Stomach (tissue), 9 donors: ENCODE results near the gene SLC39A3. TPM values are rescaled to one million over a fixed set of nuclear protein-coding genes. Genes with fewer than 3 reads are reported as not detected.

Source experiments
- DNase-seq, 2 donors: peaks; one replicate each; pipeline versions ENCODE4 v3.0.0 to v3.0.0-alpha.2; 2013 to 2019
- H3K27ac ChIP-seq, 5 donors: fragments of 200-600 bp in 4 of 5; sonication (generic) in 4 of 5; one replicate each; pipeline ENCODE4 v1.5.1; 2013 to 2019; ENCODE audit warnings: mild to moderate bottlenecking in 1 of 5, moderate library complexity in 1 of 5
- H3K27me3 ChIP-seq, 3 donors: fragments of 200-600 bp; sonication (generic); one replicate each; pipeline ENCODE4 v1.5.1; 2017 to 2019; ENCODE audit warnings: mixed run types in 1 of 3
- H3K36me3 ChIP-seq, 4 donors: fragments of 200-600 bp; sonication (generic); 1 replicate in 3 of 4; 2 replicates in 1 of 4; pipeline ENCODE4 v1.5.1; 2016 to 2019
- H3K4me1 ChIP-seq, 4 donors: fragments of 200-600 bp; sonication (generic); one replicate each; pipeline ENCODE4 v1.5.1; 2016 to 2019
- H3K4me3 ChIP-seq, 4 donors: fragments of 200-600 bp; sonication (generic) in 3 of 4; one replicate each; pipeline ENCODE4 v1.5.1; 2016 to 2019; ENCODE audit warnings: mild to moderate bottlenecking in 1 of 4
- H3K9me3 ChIP-seq, 4 donors: fragments of 200-600 bp; sonication (generic); one replicate each; pipeline ENCODE4 v1.5.1; 2016 to 2019
- EP300 ChIP-seq: sonication (generic); formaldehyde crosslinking; IDR thresholded peaks from one replicate; pipeline ENCODE4 v1.6.1; 2017; ENCODE audit warnings: antibody characterized with exemption
- POLR2A ChIP-seq, 4 donors: fragments of 450-650 bp; IDR thresholded peaks; one replicate each; pipeline ENCODE4 v1.6.1; 2016; ENCODE audit warnings: antibody characterized with exemption in 4 of 4, control low read depth in 2 of 4, mild to moderate bottlenecking in 1 of 4, moderate library complexity in 1 of 4
- POLR2AphosphoS5 ChIP-seq, 3 donors: sonication (generic); formaldehyde crosslinking; IDR thresholded peaks; one replicate each; pipeline ENCODE4 v1.6.1; 2016; ENCODE audit warnings: antibody characterized with exemption in 3 of 3
- WGBS, 5 donors: extraction: QIAGEN DNeasy Blood & Tissue Kit in 3 of 5; methylation state at CpG; one replicate each; pipeline versions ENCODE4 v1.1.5 to v1.1.7; 2013 to 2018; 5-methylcytosine and 5-hydroxymethylcytosine counted together
- intact Hi-C: fragments of 100-400 bp; cut with DNase I; formaldehyde crosslinking; loops from one replicate; pipeline ENCODE4 v1.15.1; 2023; ENCODE audit warnings: low total_unique reads
- polyA plus RNA-seq, 3 donors: library from polyadenylated mRNA; stranded (reverse); fragments of 200-250 nt; gene quantifications; one replicate each; pipeline ENCODE4 v1.2.3, GENCODE V29; 2013
- total RNA-seq, 5 donors: library from RNA; depleted of rRNA; stranded (reverse); fragments of >200 nt; gene quantifications; one replicate each; pipeline versions ENCODE4 v1.1.0 to v1.2.3, GENCODE V29; 2014 to 2016
- TF ChIP-seq, protein P1 (sequence below), 7 experiments: fragments of 450-650 bp in 4 of 7; fragments of 200-600 bp in 3 of 7; sonication (generic) in 3 of 7; IDR thresholded peaks; one replicate each; pipeline ENCODE4 v1.5.1; 2016 to 2019; ENCODE audit warnings: antibody characterized with exemption in 7 of 7, control low read depth in 2 of 7, mild to moderate bottlenecking in 1 of 7
- donor health status: healthy with polysubstance abuse.
- donor health status: Bipolar disorder and iron deficiency.
- donor health status: healthy.

The SLC39A3 gene
- total and polyA plus RNA-seq, 8 donors = 3.6 to 33.6 (median 14.9) TPM; not detected in 1

- Histone ChIP-seq H3K4me3 (peak overlapping the region; percentile 52 to 56 (median 53)), H3K27ac (peak overlapping the region in 2 of 5 donors; percentile 2 to 71), H3K36me3 (no peaks in the 10 kb centered on the region), H3K4me1 (peaks cover 25 to 43% (median 39%) of the 10 kb centered on the region in 4 donors), H3K27me3 (peaks cover 5 to 59% (median 34%) of the 10 kb centered on the region in 3 donors), H3K9me3 (peaks cover 4 to 10% (median 9%) of the 10 kb centered on the region in 4 donors)
- 5 to 38% (median 7%) methylated on average over 9 to 37 of the region's 37 CpGs for WGBS, 5 donors
- TF ChIP-seq POLR2A (IDR thresholded peaks at IDR 0.05) = no peak
- no peak for TF ChIP-seq POLR2AphosphoS5 (IDR thresholded peaks at IDR 0.05)
- TF ChIP-seq, protein P1, sequence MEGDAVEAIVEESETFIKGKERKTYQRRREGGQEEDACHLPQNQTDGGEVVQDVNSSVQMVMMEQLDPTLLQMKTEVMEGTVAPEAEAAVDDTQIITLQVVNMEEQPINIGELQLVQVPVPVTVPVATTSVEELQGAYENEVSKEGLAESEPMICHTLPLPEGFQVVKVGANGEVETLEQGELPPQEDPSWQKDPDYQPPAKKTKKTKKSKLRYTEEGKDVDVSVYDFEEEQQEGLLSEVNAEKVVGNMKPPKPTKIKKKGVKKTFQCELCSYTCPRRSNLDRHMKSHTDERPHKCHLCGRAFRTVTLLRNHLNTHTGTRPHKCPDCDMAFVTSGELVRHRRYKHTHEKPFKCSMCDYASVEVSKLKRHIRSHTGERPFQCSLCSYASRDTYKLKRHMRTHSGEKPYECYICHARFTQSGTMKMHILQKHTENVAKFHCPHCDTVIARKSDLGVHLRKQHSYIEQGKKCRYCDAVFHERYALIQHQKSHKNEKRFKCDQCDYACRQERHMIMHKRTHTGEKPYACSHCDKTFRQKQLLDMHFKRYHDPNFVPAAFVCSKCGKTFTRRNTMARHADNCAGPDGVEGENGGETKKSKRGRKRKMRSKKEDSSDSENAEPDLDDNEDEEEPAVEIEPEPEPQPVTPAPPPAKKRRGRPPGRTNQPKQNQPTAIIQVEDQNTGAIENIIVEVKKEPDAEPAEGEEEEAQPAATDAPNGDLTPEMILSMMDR (IDR thresholded peaks at IDR 0.05) = no peak
- no peak for TF ChIP-seq EP300
- intact Hi-C loops = no loop called here
- peak in 1 of 2 donors; percentile 45 for DNase-seq
Observed at GRCh38 chr19:2719920-2720776, 19.7 kb downstream of the SLC39A3 start.

- H3K27ac ChIP-seq = no peak overlapping the region
- H3K9me3 ChIP-seq = peaks cover 6 to 13% (median 10%) of the 10 kb centered on the region in 4 donors
- TF ChIP-seq EP300 (no peak), POLR2A (IDR thresholded peaks at IDR 0.05) (no peak), POLR2AphosphoS5 (IDR thresholded peaks at IDR 0.05) (no peak)
- TF ChIP-seq, protein P1 (IDR thresholded peaks at IDR 0.05) = no peak
- no peaks in the 10 kb centered on the region for H3K36me3 ChIP-seq
- WGBS, 5 donors = 35 to 45% (median 41%) methylated on average over 6 to 7 of the region's 7 CpGs
- peaks cover 5 to 61% (median 34%) of the 10 kb centered on the region in 3 donors for H3K27me3 ChIP-seq
- no peak for DNase-seq
- intact Hi-C loops = no loop called here
- peaks cover 25 to 43% (median 39%) of the 10 kb centered on the region in 4 donors for H3K4me1 ChIP-seq
- no peak overlapping the region for H3K4me3 ChIP-seq
Observed at GRCh38 chr19:2719232-2719735, 20.5 kb downstream of the SLC39A3 start.

DNA sequence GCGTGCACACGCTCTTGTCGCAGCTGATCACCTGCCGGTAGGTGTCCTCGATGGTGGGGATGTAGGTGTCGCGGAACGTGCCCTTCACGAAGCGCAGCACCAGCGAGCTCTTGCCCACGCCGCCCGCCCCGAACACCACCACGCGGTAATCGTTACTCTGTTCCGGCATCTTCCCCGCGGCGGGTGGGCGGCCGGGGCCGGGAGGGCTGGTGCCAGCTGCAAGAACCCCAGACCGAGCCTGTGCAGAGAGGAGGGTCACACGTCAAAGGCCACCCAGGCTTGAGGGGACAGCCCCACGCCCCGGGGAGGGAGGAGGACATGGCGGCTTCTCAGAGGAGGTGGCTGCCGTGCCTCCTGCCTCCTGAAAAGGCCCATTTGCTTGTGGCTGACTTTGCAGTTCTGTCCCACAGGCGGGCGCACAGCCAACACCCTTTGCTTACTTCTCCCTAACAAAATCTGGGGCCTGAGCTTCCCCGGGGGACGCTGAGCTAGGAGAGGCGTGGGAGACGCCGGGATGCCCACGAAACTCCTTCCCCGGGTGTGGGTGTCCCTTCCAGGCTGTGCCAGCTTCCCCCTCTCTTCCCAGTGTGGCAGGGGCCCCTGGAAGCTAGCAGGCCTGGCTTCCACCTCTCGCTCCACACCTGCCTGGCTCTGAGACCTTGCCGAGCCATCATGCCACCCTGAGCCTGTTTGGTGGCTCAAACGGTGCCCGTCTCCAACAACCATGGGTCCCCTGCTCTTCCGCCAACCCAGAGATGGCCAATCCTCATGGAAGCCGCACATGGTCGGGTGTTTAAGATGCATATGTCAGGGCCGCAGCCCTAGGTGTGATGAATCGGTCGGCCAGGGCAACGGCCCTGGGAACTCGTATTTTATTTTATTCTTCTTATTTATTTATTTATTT is 21.9 kb downstream of the SLC39A3 start:
- intact Hi-C loops = no loop called here
- Histone ChIP-seq H3K36me3 (no peaks in the 10 kb centered on the region), H3K9me3 (peaks cover 6 to 13% (median 10%) of the 10 kb centered on the region in 4 donors), H3K4me3 (no peak overlapping the region), H3K27me3 (peaks cover 5 to 49% (median 34%) of the 10 kb centered on the region in 3 donors), H3K27ac (no peak overlapping the region), H3K4me1 (peaks cover 17 to 31% (median 30%) of the 10 kb centered on the region in 4 donors)
- WGBS, 5 donors = 81 to 89% (median 85%) methylated on average over 42 to 52 of the region's 52 CpGs
- DNase-seq = peak in 1 of 2 donors; percentile 5
- TF ChIP-seq POLR2AphosphoS5 (IDR thresholded peaks at IDR 0.05) (no peak), EP300 (no peak), POLR2A (IDR thresholded peaks at IDR 0.05) (no peak)
- TF ChIP-seq, protein P1 (IDR thresholded peaks at IDR 0.05) = no peak
